Liver (tissue), 9 donors: ENCODE results near the gene GPR141. TPM values are rescaled to one million over a fixed set of nuclear protein-coding genes. Genes with fewer than 3 reads are reported as not detected.

ENCODE experiments used
- DNase-seq: peaks from one replicate; pipeline ENCODE4 v3.0.0-alpha.2; 2017; ENCODE audit warnings: low spot score
- H3K27ac ChIP-seq, 2 donors: one replicate each; pipeline ENCODE4 v1.7.0; 2013; ENCODE audit warnings: inconsistent platforms in 2 of 2, low read length in 2 of 2, control low read depth in 1 of 2, low read depth in 1 of 2, mild to moderate bottlenecking in 1 of 2
- H3K27me3 ChIP-seq, 4 donors: one replicate each; pipeline versions ENCODE4 v1.6.1 to v1.7.0; 2013; ENCODE audit warnings: low read length in 3 of 4, inconsistent platforms in 1 of 4, mild to moderate bottlenecking in 1 of 4, moderate library complexity in 1 of 4; ENCODE audit not compliant: control insufficient read depth in 4 of 4, insufficient read depth in 4 of 4
- H3K36me3 ChIP-seq, 4 donors: one replicate each; pipeline versions ENCODE4 v1.6.1 to v1.7.0; 2013; ENCODE audit warnings: low read length in 3 of 4, mild to moderate bottlenecking in 3 of 4, low read depth in 1 of 4, moderate library complexity in 1 of 4; ENCODE audit not compliant: control insufficient read depth in 4 of 4, insufficient read depth in 3 of 4
- H3K4me1 ChIP-seq, 4 donors: one replicate each; pipeline versions ENCODE4 v1.6.1 to v1.7.0; 2013; ENCODE audit warnings: low read length in 3 of 4, mild to moderate bottlenecking in 3 of 4, moderate library complexity in 1 of 4; ENCODE audit not compliant: control insufficient read depth in 4 of 4, insufficient read depth in 4 of 4
- H3K4me3 ChIP-seq, 3 donors: one replicate each; pipeline versions ENCODE4 v1.6.1 to v1.7.0; 2013; ENCODE audit warnings: low read length in 3 of 3, control low read depth in 1 of 3, low read depth in 1 of 3, mild to moderate bottlenecking in 1 of 3
- H3K9ac ChIP-seq, 2 donors: one replicate each; pipeline ENCODE4 v1.7.0; 2013; ENCODE audit warnings: low read length in 2 of 2, mild to moderate bottlenecking in 2 of 2, moderate library complexity in 2 of 2, control low read depth in 1 of 2, low read depth in 1 of 2
- H3K9me3 ChIP-seq, 4 donors: one replicate each; pipeline versions ENCODE4 v1.6.1 to v1.7.0; 2013; ENCODE audit warnings: low read length in 3 of 4; ENCODE audit not compliant: control insufficient read depth in 4 of 4
- ATF3 ChIP-seq: IDR thresholded peaks from 2 replicates; pipeline ENCODE4 v1.6.1; 2016; ENCODE audit warnings: antibody characterized with exemption
- CTCF ChIP-seq: fragments of 150-350 bp; IDR thresholded peaks from 2 replicates; pipeline ENCODE4 v1.5.1; 2017; ENCODE audit warnings: improper control_type of control experiment, low read depth, low read length; ENCODE audit not compliant: missing input control
- EGR1 ChIP-seq, 2 donors: IDR thresholded peaks; 2 replicates each; pipeline ENCODE4 v1.6.1; 2016 to 2018; ENCODE audit warnings: antibody characterized with exemption in 2 of 2, low read depth in 2 of 2
- FOXA2 ChIP-seq: IDR thresholded peaks from 2 replicates; pipeline ENCODE4 v1.6.1; 2016; ENCODE audit warnings: antibody characterized with exemption
- HNF4A ChIP-seq, 2 donors: conservative IDR thresholded peaks; 2 replicates each; pipeline ENCODE4 v1.6.1; 2016; ENCODE audit warnings: antibody characterized with exemption in 2 of 2, mild to moderate bottlenecking in 2 of 2
- HNF4G ChIP-seq: IDR thresholded peaks from 2 replicates; pipeline ENCODE4 v1.6.1; 2016; ENCODE audit warnings: antibody characterized with exemption
- JUND ChIP-seq, 2 donors: IDR thresholded peaks; 2 replicates each; pipeline ENCODE4 v1.6.1; 2016; ENCODE audit warnings: antibody characterized with exemption in 2 of 2
- MAX ChIP-seq: IDR thresholded peaks from 2 replicates; pipeline ENCODE4 v1.6.1; 2016; ENCODE audit warnings: antibody characterized with exemption
- NR2F2 ChIP-seq: IDR thresholded peaks from 2 replicates; pipeline ENCODE4 v1.6.1; 2016; ENCODE audit warnings: antibody characterized with exemption
- RAD21 ChIP-seq, 2 donors: IDR thresholded peaks; 2 replicates each; pipeline ENCODE4 v1.6.1; 2016; ENCODE audit warnings: antibody characterized with exemption in 2 of 2, mild to moderate bottlenecking in 2 of 2
- REST ChIP-seq: IDR thresholded peaks from 2 replicates; pipeline ENCODE4 v1.6.1; 2016; ENCODE audit warnings: antibody characterized with exemption, mild to moderate bottlenecking
- RXRA ChIP-seq, 2 donors: IDR thresholded peaks; 2 replicates each; pipeline ENCODE4 v1.6.1; 2017 to 2018; ENCODE audit warnings: antibody characterized with exemption in 2 of 2, mild to moderate bottlenecking in 1 of 2
- SP1 ChIP-seq: IDR thresholded peaks from 2 replicates; pipeline ENCODE4 v1.6.1; 2018; ENCODE audit warnings: antibody characterized with exemption, mild to moderate bottlenecking
- TAF1 ChIP-seq: conservative IDR thresholded peaks from 2 replicates; pipeline ENCODE4 v1.6.1; 2016; ENCODE audit warnings: antibody characterized with exemption, mild to moderate bottlenecking
- YY1 ChIP-seq: IDR thresholded peaks from 2 replicates; pipeline ENCODE4 v1.6.1; 2016; ENCODE audit warnings: antibody characterized with exemption, mild to moderate bottlenecking
- ZBTB33 ChIP-seq: IDR thresholded peaks from 2 replicates; pipeline ENCODE4 v1.6.1; 2016; ENCODE audit warnings: antibody characterized with exemption
- WGBS: extraction: QIAGEN DNeasy Blood & Tissue Kit; methylation state at CpG from one replicate; pipeline ENCODE4 v1.1.7; 2013; 5-methylcytosine and 5-hydroxymethylcytosine counted together
- polyA plus RNA-seq, 2 donors: library from polyadenylated mRNA; stranded (reverse) in 1 of 2; unstranded in 1 of 2; fragments of 200-250 nt in 1 of 2; fragments of >200 nt in 1 of 2; fragmentation: Nextera tagmentation in 1 of 2; extraction: Ambion mirVana in 1 of 2; gene quantifications; one replicate each; pipeline versions ENCODE4 v1.2.1 to v1.2.3, GENCODE V29; 2013 to 2015
- total RNA-seq, 2 donors: library from RNA; depleted of rRNA; stranded (reverse); fragments of >200 nt; gene quantifications; one replicate each; pipeline ENCODE4 v1.2.3, GENCODE V29; 2014
- donor health status: healthy.
- donor health status: healthy.
- donor health status: healthy.
- donor health status: healthy.
- donor health status: healthy.

Gene GPR141
- total and polyA plus RNA-seq, 4 donors, result 0.28 to 2.9 (median 1.4) TPM; not detected in 1

GRCh38 chr7:37784015-37784414 is 100.4 kb downstream of the GPR141 start:
- Histone ChIP-seq H3K27me3 (no peaks in the 10 kb centered on the region), H3K4me1 (no peaks in the 10 kb centered on the region), H3K9me3 (no peaks in the 10 kb centered on the region), H3K27ac (no peak overlapping the region), H3K4me3 (no peak overlapping the region), H3K36me3 (no peaks in the 10 kb centered on the region), H3K9ac (no peak overlapping the region)
- DNase-seq, result no peak
- 67% methylated on average over 3 of the region's 3 CpGs for WGBS
- TF ChIP-seq MAX (no peak), HNF4A (conservative IDR thresholded peaks at IDR 0.05) (no peak), RXRA (IDR thresholded peaks at IDR 0.05) (no peak), ZBTB33 (no peak), EGR1 (IDR thresholded peaks at IDR 0.05; ENCODE audit: low read depth in 2 of 2) (no peak), TAF1 (no peak), HNF4G (no peak), CTCF (no peak), RAD21 (IDR thresholded peaks at IDR 0.05) (no peak), JUND (IDR thresholded peaks at IDR 0.05) (no peak), REST (no peak), FOXA2 (no peak), YY1 (no peak)

- no peak overlapping the region for H3K4me3 ChIP-seq
- DNase-seq, result no peak
- no peaks in the 10 kb centered on the region for H3K36me3 ChIP-seq
- no peaks in the 10 kb centered on the region for H3K9me3 ChIP-seq
- H3K9ac ChIP-seq, result no peak overlapping the region
- no peak for TF ChIP-seq TAF1
- no peak for TF ChIP-seq RXRA (IDR thresholded peaks at IDR 0.05)
- no peak for TF ChIP-seq YY1
- no peak for TF ChIP-seq HNF4G
- TF ChIP-seq ATF3, result no peak
- TF ChIP-seq RAD21 (IDR thresholded peaks at IDR 0.05), result no peak
- TF ChIP-seq HNF4A (conservative IDR thresholded peaks at IDR 0.05), result no peak
- TF ChIP-seq CTCF, result no peak
- no peak for TF ChIP-seq NR2F2
- no peak for TF ChIP-seq SP1
- H3K27me3 ChIP-seq, result no peaks in the 10 kb centered on the region
- H3K4me1 ChIP-seq, result no peaks in the 10 kb centered on the region
- no peak overlapping the region for H3K27ac ChIP-seq
- 65% methylated on average over 6 of the region's 6 CpGs for WGBS
Measured at GRCh38 chr7:37786741-37787569, 103.4 kb downstream of the GPR141 start.
